Activated CD4-positive, alpha-beta memory T cell treated with anti-CD3 and anti-CD28 coated beads for 36 hours (primary cell): ENCODE measurements around the gene CNTROB. TPM values are rescaled to one million over a fixed set of nuclear protein-coding genes. Genes with fewer than 3 reads are reported as not detected.

Experiments
- CTCF ChIA-PET: fragments of 350-600 bp; sonication (Branson Sonifier 250); formaldehyde crosslinking; loops from one replicate; lab custom pipeline; 2021; ENCODE audit warnings: antibody characterized with exemption, inconsistent platforms; lab: Charles Lee
- POLR2A ChIA-PET: fragments of 350-600 bp; sonication (Branson Sonifier 250); formaldehyde crosslinking; loops from one replicate; lab custom pipeline; 2021; ENCODE audit warnings: antibody characterized with exemption; lab: Charles Lee
- DNase-seq: peaks from one replicate; pipeline ENCODE4 v3.0.0-alpha.2; 2020
- H3K27ac Mint-ChIP-seq: one replicate; pipeline ENCODE4 v1.8.0; 2021; ENCODE audit warnings: mixed read lengths
- H3K27me3 Mint-ChIP-seq: one replicate; pipeline ENCODE4 v1.8.0; 2021; ENCODE audit warnings: mixed read lengths
- H3K36me3 Mint-ChIP-seq: one replicate; pipeline ENCODE4 v1.8.0; 2021; ENCODE audit warnings: mixed read lengths
- H3K4me1 Mint-ChIP-seq: one replicate; pipeline ENCODE4 v1.8.0; 2021; ENCODE audit warnings: low read depth, mixed read lengths
- H3K4me3 Mint-ChIP-seq: one replicate; pipeline ENCODE4 v1.8.0; 2021; ENCODE audit warnings: mild to moderate bottlenecking, mixed read lengths
- H3K9me3 Mint-ChIP-seq: one replicate; pipeline ENCODE4 v1.8.0; 2021; ENCODE audit warnings: mixed read lengths
- intact Hi-C: fragments of 100-400 bp; cut with micrococcal nuclease; formaldehyde crosslinking; loops from one replicate; pipeline ENCODE4 v1.15.1; 2023
- total RNA-seq, 2 experiments: library from RNA; stranded (reverse); gene quantifications; one replicate each; pipeline ENCODE4 v1.2.3, GENCODE V29; 2021

CNTROB gene
- total RNA-seq, 2 experiments from 2014 or later = 45.9 to 50.1 TPM

DNA sequence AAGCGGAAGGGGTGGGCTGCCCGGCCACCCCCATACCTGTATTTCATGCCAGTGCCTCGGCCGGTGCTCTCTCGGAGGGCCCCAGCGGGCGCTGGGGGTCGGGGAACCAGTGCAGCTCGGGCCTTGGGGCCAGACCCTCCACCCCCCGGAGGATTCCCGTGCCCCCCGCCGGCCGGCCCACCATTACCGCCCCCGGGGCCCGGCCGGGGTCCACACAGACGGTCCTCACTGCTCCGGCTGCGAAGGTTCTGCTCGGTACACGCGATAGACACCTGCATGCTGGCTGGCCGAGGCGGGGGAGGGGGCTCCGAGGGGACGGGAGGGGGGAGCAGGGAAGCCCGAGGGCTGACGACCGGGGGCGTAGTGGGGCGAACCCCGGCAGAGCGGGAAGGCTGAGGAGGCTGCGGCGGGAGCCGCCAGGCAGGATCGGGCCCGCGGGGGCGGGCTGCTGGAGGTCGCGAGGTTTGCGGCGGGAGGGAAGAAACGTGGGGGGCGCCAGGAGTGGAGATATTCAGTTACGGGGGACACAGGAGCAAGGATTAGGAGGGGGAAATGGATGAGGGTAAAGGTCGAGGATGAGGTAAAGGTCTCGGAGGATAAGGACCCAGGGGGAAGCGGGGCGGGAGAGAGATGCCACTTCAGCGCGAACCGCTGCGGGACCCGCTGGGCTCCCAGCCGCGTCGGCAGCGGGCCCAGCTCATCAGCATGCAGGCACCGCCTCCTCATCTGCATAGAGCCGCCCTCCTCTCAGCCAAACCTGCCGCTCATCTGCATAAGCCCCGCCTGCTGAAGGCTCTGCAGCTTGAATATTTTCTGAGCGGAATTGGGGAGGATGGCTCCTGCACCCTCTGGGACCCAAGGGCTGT is 2.6 kb upstream of the CNTROB start, which contains the start of gene KCNAB3:
TSS of gene KCNAB3 (minus strand) at position 699 of the 866 bp plus-strand sequence. CDS start at position 278, 421 bp downstream.
- ChIA-PET CTCF (interaction anchor here (0.7 to 5.3 kb wide), 3 partner anchors 17 to 94 kb away, joined by 4 to 93 read pairs (median 7); no protein-coding TSS in a partner anchor), POLR2A (interaction anchor here (1.1 to 4.7 kb wide), 2 partner anchors 13 to 16 kb away, joined by 4 to 42 read pairs; partner anchors contain the start of gene RNF227)
- no peaks in the 10 kb centered on the region for H3K27me3 Mint-ChIP-seq
- H3K4me3 Mint-ChIP-seq = peak within 1 kb of the TSS; percentile 93
- peak; percentile 73 for DNase-seq
- peaks cover 38% of the 10 kb centered on the region for H3K4me1 Mint-ChIP-seq
- H3K36me3 Mint-ChIP-seq = peaks cover 12% of the 10 kb centered on the region
- intact Hi-C loops = loop anchor here (5.0 kb wide), 2 partner anchors 58 to 188 kb away; partner anchors contain the start of gene ALOXE3
- peak within 1 kb of the TSS; percentile 88 for H3K27ac Mint-ChIP-seq
- H3K9me3 Mint-ChIP-seq = no peaks in the 10 kb centered on the region

DNA sequence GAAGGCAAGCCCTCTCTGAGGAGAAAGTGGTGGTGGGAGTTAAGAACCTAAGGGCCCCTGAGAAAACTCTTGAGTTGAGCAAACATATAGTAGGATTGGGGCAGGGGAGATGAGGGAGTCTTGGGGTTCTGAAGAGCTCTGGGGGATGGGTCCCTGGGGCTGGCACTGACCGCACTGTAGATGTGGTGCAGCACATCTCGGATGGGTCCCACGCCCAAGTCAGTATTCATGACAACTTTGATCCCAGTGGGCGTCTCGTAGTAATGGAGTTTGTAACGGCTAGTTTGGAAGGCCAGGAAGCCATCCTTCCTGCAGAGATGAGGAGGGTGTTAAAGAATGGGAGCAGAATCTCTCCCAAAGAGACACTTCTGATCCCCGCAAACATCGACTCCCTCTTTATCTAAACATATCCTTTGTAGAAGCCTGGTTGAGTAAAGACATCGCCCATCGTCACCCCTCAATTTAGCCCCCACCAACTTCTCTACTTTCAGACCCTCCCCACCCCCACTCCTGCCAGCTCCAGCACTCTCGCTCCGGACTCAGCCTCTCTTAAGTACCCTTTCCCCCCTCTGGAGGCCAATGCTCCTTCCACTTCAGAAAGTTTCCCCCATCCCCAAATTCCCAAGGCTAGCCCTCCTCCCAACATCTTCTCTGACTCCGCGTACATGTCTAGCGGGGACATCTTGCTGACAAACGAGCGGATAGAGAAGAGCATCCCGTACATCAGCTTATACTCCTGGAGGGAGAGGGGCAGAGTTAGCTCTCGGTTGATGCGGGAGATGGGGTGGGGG is 970 bp upstream of the CNTROB start:
- Mint-ChIP-seq H3K36me3 (peaks cover 18% of the 10 kb centered on the region), H3K27me3 (no peaks in the 10 kb centered on the region), H3K4me1 (peaks cover 47% of the 10 kb centered on the region), H3K27ac (peak overlapping the region; percentile 88), H3K4me3 (peak overlapping the region; percentile 93), H3K9me3 (no peaks in the 10 kb centered on the region)
- CTCF ChIA-PET = interaction anchor here (0.6 to 5.3 kb wide), 10 partner anchors 8 to 179 kb away, joined by 3 to 93 read pairs (median 5); partner anchors contain the start of genes NAA38 and RNF227
- intact Hi-C loops = loop anchor here (5.0 kb wide), 2 partner anchors 56 to 186 kb away; partner anchors contain the start of gene ALOXE3
- DNase-seq = no peak
- POLR2A ChIA-PET = interaction anchor here (4.7 kb wide), 1 partner anchor 14 kb away, joined by 42 read pairs; the partner anchor contains the start of gene RNF227

DNA sequence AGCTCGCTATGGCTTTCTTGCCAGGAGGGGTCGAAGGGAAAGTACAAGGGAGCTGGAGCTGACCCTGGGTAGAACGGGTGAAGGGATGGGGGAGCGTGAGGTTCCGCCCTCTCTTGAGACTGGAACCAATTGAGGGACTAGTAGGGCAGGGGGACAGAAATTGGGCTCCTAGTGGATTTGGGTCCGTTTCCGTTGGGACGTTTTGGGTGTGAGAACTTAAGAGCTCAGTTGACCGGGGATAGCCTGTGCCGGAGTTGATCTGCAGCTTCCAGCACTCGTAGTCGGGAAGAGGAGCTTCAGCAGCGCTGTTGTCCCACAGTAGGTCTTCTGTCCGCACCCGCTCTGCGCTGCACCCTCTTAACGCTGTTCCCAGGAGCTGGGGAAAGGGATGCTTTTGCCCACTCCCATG is 481 bp downstream of the CNTROB start:
- Mint-ChIP-seq H3K9me3 (no peaks in the 10 kb centered on the region), H3K27ac (peak overlapping the region; percentile 88), H3K36me3 (peaks cover 29% of the 10 kb centered on the region), H3K4me3 (peak overlapping the region; percentile 93), H3K4me1 (peaks cover 47% of the 10 kb centered on the region), H3K27me3 (no peaks in the 10 kb centered on the region)
- ChIA-PET POLR2A (interaction anchor here (0.6 to 4.7 kb wide), 9 partner anchors 9 to 349 kb away, joined by 3 to 42 read pairs (median 3); partner anchors contain the start of genes MPDU1, NAA38 and RNF227), CTCF (interaction anchor here (0.6 to 5.3 kb wide), 25 partner anchors 12 to 636 kb away, joined by 3 to 93 read pairs (median 5); partner anchors contain the start of genes NAA38, RNF227 and TP53)
- intact Hi-C loops = loop anchor here (1.0 to 5.0 kb wide), 4 partner anchors 17 to 185 kb away; partner anchors contain the start of gene ALOXE3
- peak; percentile 42 for DNase-seq

DNA sequence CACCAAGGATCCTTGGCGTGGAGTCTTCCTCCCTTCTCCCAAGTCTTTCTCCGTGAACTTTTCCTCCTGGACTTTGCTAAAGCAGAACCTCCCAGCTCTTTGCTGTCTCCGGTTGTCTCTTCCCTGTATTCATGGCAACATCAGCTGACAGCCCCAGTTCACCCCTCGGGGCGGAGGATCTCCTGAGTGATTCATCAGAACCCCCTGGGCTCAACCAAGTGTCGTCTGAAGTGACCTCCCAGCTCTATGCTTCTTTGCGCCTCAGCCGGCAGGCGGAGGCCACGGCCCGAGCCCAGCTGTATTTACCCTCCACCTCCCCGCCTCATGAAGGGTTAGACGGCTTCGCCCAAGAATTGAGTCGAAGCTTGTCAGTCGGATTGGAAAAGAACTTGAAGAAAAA is 943 bp downstream of the CNTROB start:
- intact Hi-C loops = loop anchor here (1.0 to 5.0 kb wide), 4 partner anchors 18 to 184 kb away; partner anchors contain the start of gene ALOXE3
- peaks cover 28% of the 10 kb centered on the region for H3K36me3 Mint-ChIP-seq
- ChIA-PET CTCF (interaction anchor here (0.6 to 5.3 kb wide), 22 partner anchors 13 to 637 kb away, joined by 3 to 93 read pairs (median 5); partner anchors contain the start of genes NAA38 and RNF227), POLR2A (interaction anchor here (0.7 to 4.7 kb wide), 7 partner anchors 10 to 76 kb away, joined by 3 to 42 read pairs (median 4); partner anchors contain the start of genes NAA38 and RNF227)
- peak overlapping the region; percentile 93 for H3K4me3 Mint-ChIP-seq
- no peaks in the 10 kb centered on the region for H3K27me3 Mint-ChIP-seq
- H3K4me1 Mint-ChIP-seq = peaks cover 47% of the 10 kb centered on the region
- peak overlapping the region; percentile 88 for H3K27ac Mint-ChIP-seq
- H3K9me3 Mint-ChIP-seq = no peaks in the 10 kb centered on the region
- DNase-seq = peak; percentile 55

DNA sequence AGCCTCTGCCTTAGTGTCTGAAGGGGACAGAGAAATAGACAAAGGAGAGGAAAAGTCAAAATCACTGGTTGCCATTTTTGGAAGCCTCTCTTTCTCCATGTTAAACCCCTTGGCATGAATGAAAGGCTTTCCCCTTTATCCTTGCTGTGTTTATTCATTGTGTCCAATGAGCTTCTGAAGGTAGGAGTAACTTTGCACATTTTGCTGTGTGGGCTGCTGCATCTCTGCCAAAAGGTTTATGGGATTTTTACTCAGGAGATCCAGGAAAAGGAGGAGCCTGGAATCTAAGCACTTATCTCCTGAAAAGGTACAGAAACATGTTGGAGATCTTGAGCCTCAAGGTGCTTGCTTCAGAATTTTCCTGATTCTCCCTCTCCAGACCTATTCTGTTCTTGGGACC is 3.9 kb downstream of the CNTROB start:
- H3K27ac Mint-ChIP-seq = no peak overlapping the region
- H3K36me3 Mint-ChIP-seq = peaks cover 39% of the 10 kb centered on the region
- no peaks in the 10 kb centered on the region for H3K9me3 Mint-ChIP-seq

DNA sequence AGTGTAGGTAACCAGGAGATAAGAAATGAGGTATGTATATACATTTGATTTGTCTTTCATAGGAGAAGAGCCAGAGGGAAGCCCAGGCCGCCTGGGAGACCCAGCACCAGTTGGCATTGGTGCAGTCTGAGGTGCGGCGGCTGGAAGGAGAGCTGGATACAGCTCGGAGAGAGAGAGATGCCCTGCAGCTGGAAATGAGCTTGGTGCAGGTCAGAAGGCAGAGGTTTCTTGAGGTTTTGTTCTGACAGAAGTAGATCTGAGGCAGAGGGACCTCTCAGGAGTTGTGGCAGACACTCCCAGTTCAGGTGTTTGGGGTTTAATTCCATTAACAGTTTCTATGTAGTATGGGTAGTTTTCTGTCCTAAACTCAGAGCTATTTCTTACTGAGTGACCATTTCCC is 8.0 kb downstream of the CNTROB start:
- POLR2A ChIA-PET = no interaction called here
- no peaks in the 10 kb centered on the region for H3K27me3 Mint-ChIP-seq
- H3K9me3 Mint-ChIP-seq = no peaks in the 10 kb centered on the region
- intact Hi-C loops = no loop called here
- H3K27ac Mint-ChIP-seq = no peak overlapping the region
- no peak for DNase-seq
- H3K4me3 Mint-ChIP-seq = no peak overlapping the region
- H3K4me1 Mint-ChIP-seq = peaks cover 3% of the 10 kb centered on the region
- CTCF ChIA-PET = interaction anchor here (1.3 to 2.6 kb wide), 4 partner anchors 49 to 134 kb away, joined by 4 to 6 read pairs (median 6); no protein-coding TSS in a partner anchor
- H3K36me3 Mint-ChIP-seq = peaks cover 57% of the 10 kb centered on the region

More for the DNA sequence above, 3.9 kb downstream of the CNTROB start:
- no peaks in the 10 kb centered on the region for H3K27me3 Mint-ChIP-seq
- ChIA-PET POLR2A (no interaction called here), CTCF (interaction anchor here (0.9 to 1.4 kb wide), 6 partner anchors 12 to 126 kb away, joined by 3 to 4 read pairs (median 3); no protein-coding TSS in a partner anchor)
- intact Hi-C loops = no loop called here
- H3K4me1 Mint-ChIP-seq = peaks cover 31% of the 10 kb centered on the region
- DNase-seq = no peak
- H3K4me3 Mint-ChIP-seq = no peak overlapping the region

DNA sequence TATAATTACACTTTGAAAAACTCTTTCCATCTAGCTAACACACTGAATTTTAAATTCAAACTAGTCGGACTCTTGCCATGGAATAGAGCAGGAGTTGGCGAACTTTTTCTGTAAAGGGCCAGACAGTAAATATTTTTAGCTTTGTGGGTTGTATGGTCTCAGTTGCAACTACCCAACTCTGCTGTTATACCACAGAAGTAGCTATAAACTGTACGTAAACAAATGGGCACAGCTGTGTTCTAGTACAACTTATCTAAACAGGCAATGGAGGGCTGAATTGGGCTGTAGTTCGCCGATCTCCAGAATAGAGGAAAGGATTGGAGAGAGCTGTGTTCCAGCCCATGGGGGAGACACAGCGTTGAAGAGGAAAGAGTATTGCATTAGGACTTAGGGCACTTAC is 8.7 kb downstream of the CNTROB start:
- DNase-seq = no peak
- H3K27me3 Mint-ChIP-seq = no peaks in the 10 kb centered on the region
- peaks cover 59% of the 10 kb centered on the region for H3K36me3 Mint-ChIP-seq
- intact Hi-C loops = no loop called here
- POLR2A ChIA-PET = no interaction called here
- H3K4me1 Mint-ChIP-seq = peaks cover under 1% of the 10 kb centered on the region
- CTCF ChIA-PET = interaction anchor here (0.6 to 1.7 kb wide), 4 partner anchors 49 to 133 kb away, joined by 3 to 6 read pairs (median 4); no protein-coding TSS in a partner anchor
- H3K27ac Mint-ChIP-seq = no peak overlapping the region
- H3K4me3 Mint-ChIP-seq = no peak overlapping the region
- no peaks in the 10 kb centered on the region for H3K9me3 Mint-ChIP-seq

DNA sequence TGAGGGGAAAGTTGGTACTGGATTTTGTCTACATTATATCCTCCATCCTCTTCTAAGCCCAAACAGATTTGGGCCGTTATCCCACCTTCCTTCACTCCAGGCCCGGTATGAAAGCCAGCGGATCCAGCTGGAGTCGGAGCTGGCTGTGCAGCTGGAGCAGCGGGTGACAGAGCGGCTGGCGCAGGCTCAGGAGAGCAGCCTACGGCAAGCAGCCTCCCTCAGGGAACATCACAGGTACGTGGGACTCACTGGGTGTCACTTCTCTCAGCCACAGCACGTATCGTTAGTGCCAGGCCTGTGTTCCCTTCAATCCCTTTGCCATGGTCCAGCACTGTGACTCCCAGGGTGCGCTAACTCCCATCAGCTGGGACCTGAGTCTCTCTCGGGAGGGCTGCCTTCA is 11.3 kb downstream of the CNTROB start:
- H3K4me3 Mint-ChIP-seq = no peak overlapping the region
- DNase-seq = no peak
- intact Hi-C loops = no loop called here
- no peaks in the 10 kb centered on the region for H3K27me3 Mint-ChIP-seq
- no peak overlapping the region for H3K27ac Mint-ChIP-seq
- no peaks in the 10 kb centered on the region for H3K4me1 Mint-ChIP-seq
- H3K9me3 Mint-ChIP-seq = no peaks in the 10 kb centered on the region
- POLR2A ChIA-PET = no interaction called here
- peaks cover 62% of the 10 kb centered on the region for H3K36me3 Mint-ChIP-seq
- CTCF ChIA-PET = interaction anchor here (0.8 to 1.9 kb wide), 2 partner anchors 47 to 118 kb away, joined by 3 to 8 read pairs; no protein-coding TSS in a partner anchor

DNA sequence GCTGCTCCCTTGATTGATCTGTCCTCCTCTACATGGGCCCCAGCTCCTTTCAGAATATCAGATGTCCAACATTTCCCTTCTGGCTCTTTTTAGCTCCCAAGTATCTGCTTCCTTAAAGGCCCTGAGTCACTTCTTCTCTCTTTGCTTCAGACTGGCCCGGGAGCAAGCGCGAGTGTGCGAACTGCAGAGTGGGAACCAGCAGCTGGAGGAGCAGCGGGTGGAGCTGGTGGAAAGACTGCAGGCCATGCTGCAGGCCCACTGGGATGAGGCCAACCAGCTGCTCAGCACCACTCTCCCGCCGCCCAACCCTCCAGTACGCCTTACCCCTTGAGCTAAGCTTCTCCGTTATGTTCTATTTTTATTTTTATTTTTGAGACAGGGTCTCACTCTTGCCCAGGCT is 12.3 kb downstream of the CNTROB start:
- Mint-ChIP-seq H3K4me1 (no peaks in the 10 kb centered on the region), H3K9me3 (no peaks in the 10 kb centered on the region), H3K27me3 (no peaks in the 10 kb centered on the region), H3K27ac (no peak overlapping the region), H3K4me3 (no peak overlapping the region), H3K36me3 (peaks cover 70% of the 10 kb centered on the region)
- intact Hi-C loops = no loop called here
- POLR2A ChIA-PET = interaction anchor here (1.1 kb wide), 1 partner anchor 12 kb away, joined by 6 read pairs; the partner anchor contains the start of genes CNTROB and TRAPPC1
- no peak for DNase-seq
- CTCF ChIA-PET = interaction anchor here (0.7 to 1.9 kb wide), 5 partner anchors 10 to 421 kb away, joined by 3 to 8 read pairs (median 4); no protein-coding TSS in a partner anchor

DNA sequence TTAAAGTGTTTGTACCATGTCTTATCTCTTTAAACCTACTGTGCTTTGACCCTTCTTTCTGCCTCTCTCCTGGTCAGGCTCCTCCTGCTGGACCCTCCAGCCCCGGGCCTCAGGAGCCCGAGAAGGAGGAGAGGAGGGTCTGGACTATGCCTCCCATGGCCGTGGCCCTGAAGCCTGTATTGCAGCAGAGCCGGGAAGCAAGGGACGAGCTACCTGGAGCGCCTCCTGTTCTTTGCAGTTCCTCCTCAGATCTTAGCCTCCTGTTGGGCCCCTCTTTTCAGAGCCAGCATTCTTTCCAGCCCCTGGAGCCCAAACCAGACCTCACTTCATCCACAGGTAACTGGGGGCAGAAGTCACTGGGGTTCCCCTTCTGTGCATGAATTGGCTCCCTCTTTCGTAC is 13.6 kb downstream of the CNTROB start:
- DNase-seq = no peak
- peaks cover 69% of the 10 kb centered on the region for H3K36me3 Mint-ChIP-seq
- CTCF ChIA-PET = interaction anchor here (1.3 to 1.4 kb wide), 2 partner anchors 44 to 355 kb away, joined by 3 read pairs; no protein-coding TSS in a partner anchor
- H3K4me1 Mint-ChIP-seq = peaks cover 7% of the 10 kb centered on the region
- H3K27ac Mint-ChIP-seq = no peak overlapping the region
- POLR2A ChIA-PET = interaction anchor here (1.4 kb wide), 1 partner anchor 30 kb away, joined by 3 read pairs; the partner anchor contains the start of gene RNF227
- no peaks in the 10 kb centered on the region for H3K27me3 Mint-ChIP-seq
- intact Hi-C loops = no loop called here
- H3K4me3 Mint-ChIP-seq = no peak overlapping the region
- H3K9me3 Mint-ChIP-seq = no peaks in the 10 kb centered on the region
